Mesenteric fat pad (tissue), 1 donor: ENCODE results near the gene DIDO1. TPM values are rescaled to one million over a fixed set of nuclear protein-coding genes. Genes with fewer than 3 reads are reported as not detected.

ENCODE experiments used
- DNase-seq: peaks from one replicate; pipeline ENCODE4 v3.0.0-alpha.2; 2020; ENCODE audit warnings: low spot score
- total RNA-seq: library from RNA; stranded (reverse); fragmentation: NEBNext Ultra II Directional; extraction: Animal tissue kit (Norgen Biotek cat#: 25700); gene quantifications from one replicate; pipeline ENCODE4 v1.2.1, GENCODE V29; 2021
- donor health status: DM: yes; HTN: yes; CAD: no.

DIDO1 gene
- total RNA-seq, 1 donor from 2014 or later = 39.0 TPM

GRCh38 chr20:62837790-62838127 is 88.5 kb downstream of the DIDO1 start:
- no peak for DNase-seq

DNA sequence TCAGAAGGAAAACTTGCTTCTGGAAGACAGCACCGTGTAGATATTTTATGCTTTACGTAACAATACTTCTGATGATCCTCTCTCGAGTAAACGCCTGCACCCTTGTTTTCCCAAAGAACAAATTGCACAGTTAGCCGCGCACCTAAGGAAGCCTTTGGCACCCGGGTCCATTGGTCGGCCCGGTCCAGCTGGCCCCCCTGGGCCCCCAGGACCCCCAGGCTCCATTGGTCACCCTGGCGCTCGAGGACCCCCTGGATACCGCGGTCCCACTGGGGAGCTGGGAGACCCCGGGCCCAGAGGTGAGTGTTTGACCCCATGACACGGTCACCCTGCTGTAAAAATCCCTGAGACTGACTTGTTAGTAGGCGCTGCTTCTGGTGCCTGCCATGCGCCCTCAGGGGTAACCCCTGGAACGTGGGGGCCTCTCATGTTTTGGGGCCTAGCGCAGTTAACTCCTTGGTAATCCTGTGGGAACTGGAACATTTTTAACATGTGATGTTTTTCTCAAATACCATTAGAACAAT is 89.3 kb downstream of the DIDO1 start:
- DNase-seq = no peak

DNA sequence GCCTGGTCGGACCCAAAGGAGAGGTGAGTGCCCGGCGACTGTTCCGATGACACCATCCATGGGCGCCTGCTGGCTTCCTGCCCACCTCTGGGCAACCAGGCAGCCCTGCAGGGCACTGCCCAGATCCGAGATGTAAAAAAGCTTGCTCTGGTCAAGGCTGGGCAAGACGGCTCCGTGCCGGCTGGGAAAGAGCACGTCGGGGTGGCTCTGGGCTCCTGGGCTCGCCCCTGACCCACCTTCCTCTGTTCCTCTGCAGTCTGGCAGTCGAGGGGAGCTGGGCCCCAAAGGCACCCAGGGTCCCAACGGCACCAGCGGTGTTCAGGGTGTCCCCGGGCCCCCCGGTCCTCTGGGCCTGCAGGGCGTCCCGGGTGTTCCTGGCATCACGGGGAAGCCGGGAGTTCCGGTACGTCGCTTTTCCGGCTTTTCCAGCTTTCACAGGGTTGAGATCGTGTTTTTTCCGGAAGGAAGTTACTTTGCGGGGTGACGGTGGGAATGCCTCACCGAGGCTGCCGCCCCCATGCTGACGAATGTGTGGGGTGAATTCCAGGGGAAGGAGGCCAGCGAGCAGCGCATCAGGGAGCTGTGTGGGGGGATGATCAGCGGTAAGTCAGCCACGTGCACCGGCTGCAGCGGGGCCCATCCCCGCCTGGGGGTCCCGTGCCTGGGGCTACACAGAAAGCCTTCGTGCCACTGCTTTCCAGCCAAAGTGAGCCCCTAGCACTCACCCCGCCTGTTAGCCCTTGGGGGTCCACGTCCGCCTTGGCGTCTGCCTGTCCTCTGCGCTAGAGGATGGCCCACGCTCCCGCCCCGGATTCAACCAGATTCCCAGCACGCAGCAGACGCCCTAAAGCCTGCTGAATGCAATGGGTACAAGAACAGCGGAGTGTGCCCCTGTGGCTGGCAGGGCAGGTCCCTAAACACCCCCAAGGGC is 90.1 kb downstream of the DIDO1 start:
- no peak for DNase-seq

DNA sequence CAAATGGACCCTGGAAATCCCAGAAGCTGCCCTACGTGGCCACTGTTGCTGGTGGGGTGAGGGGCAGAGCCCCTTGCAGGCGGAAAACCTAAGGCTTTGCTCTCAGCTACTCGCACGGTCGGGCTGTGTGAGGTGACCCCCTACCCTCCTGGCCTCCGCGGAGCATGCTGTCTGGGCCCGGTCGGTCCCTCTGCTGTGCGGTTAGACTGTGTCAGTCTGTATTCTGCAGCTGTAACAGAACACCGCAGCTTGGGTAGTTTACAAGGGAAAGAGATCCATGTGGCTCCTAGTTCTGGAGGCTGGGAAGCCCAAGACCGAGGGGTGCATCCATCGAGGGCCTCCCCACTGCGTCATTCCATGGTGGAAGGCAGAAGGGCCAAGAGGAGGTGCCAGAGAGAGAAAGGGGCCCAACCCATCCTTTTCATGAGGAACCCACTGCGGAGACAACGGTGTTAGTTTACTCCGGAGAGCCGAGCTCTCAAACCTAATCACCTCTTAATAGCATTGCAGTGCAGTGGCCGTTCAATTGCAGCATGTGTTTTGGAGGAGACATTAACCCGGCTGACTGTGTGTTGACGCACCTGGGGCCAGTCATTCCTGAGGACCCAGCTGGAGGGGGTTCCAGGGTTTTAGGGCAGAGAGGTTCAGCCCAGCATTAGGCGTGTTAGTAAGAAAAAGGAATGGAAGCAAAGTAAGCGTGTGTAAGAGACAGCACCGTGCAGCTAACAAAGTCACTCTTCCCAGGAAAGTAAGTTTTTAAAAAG is 91.2 kb downstream of the DIDO1 start:
- DNase-seq = no peak

- no peak for DNase-seq
Observed at GRCh38 chr20:62832951-62833391, 93.3 kb downstream of the DIDO1 start.

DNA sequence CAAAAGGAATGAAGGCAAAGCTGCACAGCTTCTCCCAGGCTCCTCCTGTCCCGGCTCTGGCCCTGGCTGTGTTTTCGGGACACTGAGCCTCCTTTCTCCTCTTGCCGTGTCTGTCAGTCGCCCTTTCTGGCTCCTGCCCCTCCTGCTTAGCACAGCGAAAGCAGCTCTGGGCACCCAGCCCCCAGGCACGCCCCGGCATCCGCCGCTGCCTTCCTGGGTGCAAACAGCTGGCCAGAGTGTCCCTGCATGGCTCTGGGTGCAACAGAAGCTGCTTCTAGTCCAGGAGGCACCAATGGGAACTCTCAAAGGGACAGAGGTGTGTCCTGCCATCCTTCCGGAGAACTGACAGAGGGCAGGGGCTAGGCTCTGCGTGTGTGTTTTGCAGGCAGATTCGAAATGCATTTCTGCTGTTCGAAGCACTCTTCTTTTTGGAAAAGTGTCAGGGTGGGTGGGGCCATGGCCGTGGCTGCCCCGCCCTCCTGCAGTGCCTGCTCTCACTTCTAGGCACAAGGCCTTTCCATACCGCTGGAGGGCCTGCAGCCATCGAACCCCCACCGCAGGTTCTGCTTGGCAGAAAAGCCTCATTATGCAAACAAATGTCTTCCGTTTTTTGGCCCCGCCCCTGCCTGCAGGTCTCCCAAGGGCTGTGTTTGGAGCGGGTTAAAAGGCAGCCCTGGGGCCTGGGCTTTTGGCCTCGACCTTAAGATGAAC is 93.9 kb downstream of the DIDO1 start:
- DNase-seq = no peak

DNA sequence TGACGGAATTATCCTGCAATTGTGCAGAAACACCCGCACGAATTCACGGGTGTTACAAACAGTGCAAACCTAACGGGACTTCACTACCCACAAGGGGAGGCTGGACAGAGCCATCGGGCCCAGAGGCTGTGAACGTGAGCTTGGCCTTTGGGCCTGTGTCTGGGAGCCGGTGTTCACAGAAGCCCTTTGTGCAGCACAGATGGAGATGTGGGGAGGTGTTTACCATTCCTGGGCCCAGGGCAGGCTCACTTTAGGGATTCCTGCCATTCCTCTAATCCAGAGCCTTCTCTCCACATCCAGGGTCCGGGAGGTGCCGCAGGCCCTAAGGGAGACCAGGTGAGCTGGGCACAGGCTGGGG is 94.5 kb downstream of the DIDO1 start:
- DNase-seq = no peak

- DNase-seq = no peak
Observed at GRCh38 chr20:62831361-62831788, 94.9 kb downstream of the DIDO1 start.

- no peak for DNase-seq
Observed at GRCh38 chr20:62830821-62831220, 95.5 kb downstream of the DIDO1 start.

DNA sequence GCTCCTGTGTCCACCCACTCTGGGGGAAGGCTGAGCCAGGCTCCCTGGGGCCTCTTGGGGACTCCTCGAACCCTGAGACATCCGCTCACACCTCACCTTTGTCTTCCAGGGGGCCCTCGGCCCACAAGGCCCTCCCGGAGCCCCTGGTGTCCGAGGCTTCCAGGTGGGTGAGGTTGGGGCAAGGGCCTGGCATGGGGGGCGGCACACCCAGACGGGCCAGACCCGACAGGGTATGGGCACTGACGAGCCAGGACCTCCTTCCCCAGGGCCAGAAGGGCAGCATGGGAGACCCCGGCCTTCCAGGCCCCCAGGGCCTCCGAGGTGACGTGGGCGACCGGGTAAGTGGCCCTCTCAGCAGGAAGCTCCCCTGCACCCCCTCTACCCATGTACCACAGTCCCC is 96.1 kb downstream of the DIDO1 start:
- DNase-seq = no peak

GRCh38 chr20:62829231-62830230 is 96.8 kb downstream of the DIDO1 start:
- DNase-seq = no peak

DNA sequence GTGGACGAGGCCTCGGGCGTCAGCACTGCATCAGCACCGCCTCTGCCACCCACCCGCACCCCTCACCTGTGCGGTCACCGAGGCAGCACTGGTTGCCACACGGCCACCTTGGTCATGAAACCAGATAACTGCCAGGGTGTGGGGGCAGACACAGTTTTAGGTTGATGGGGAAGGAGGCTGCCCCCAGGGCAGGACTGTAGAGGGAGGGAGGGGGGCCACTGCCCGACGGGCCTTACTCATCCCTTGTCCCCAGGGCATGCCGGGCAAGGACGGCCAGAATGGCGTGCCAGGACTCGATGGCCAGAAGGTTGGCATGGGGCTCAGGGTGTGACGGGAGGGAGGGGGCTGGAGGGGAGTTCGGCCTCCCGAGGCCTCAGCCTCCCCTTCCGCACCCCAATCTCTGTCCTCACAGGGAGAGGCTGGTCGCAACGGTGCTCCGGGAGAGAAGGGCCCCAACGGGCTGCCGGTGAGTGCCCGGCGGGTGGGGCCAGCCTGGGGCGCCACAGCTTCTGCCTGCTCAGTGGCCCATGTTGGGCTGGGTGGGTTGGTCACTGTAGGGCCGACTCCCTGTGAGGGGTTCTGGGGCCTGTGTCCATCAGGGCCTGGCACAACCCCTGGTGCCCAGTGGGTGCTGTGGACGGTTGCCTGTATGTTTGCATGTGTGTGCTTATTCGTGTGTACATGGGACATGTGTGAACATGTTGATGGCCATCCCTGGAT is 97.6 kb downstream of the DIDO1 start:
- no peak for DNase-seq

DNA sequence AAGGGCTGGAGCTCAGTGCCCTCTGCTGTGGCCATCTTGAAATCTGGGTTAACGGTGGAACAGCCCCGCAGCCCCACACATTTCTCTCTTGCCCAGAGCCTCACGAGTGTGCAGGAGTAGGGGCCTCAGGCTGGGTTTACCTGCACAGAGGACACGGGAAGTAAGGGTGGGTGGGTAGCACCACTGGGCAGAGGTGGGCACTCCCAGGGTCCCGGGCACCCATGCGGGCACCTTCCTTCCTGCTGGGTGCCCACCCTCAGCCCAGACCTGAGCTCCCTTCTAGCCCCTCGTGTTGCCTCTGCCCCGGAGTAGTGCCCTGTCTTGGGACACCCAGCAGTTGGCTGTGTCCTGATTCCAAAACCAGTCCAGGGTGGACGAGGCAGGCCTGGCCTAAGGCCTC is 98.3 kb downstream of the DIDO1 start:
- no peak for DNase-seq

Other genes starting within 250 kb of the DIDO1 start
- not detected for gene NTSR1, start 217.7 kb downstream of the DIDO1 start, total RNA-seq
- 7.2 TPM for gene MRGBP, start 130.0 kb downstream of the DIDO1 start, total RNA-seq
- gene OGFR, start 121.7 kb downstream of the DIDO1 start, total RNA-seq = 47.3 TPM
- 0.42 TPM for gene COL9A3, start 109.5 kb downstream of the DIDO1 start, total RNA-seq
- 10.1 TPM for gene TCFL5, start 64.7 kb downstream of the DIDO1 start, total RNA-seq
- 22.6 TPM for gene GID8, start 11.6 kb upstream of the DIDO1 start, total RNA-seq
- gene SLC17A9, start 26.2 kb upstream of the DIDO1 start, total RNA-seq = 12.7 TPM
- gene BHLHE23, start 80.5 kb upstream of the DIDO1 start, total RNA-seq = not detected